TTC549 (cell line): ENCODE results near the gene MIB2.
"Not testable (repeated sequence)": the region's sequence is repeated elsewhere in the genome, so short reads cannot be mapped to it uniquely, and the experiment has no call there.

ENCODE experiments used
- FAIRE-seq: peaks from 2 replicates; lab custom pipeline; 2012; peaks lifted over from hg19 to GRCh38; lab: Jason Lieb, UNC

The MIB2 gene

DNA sequence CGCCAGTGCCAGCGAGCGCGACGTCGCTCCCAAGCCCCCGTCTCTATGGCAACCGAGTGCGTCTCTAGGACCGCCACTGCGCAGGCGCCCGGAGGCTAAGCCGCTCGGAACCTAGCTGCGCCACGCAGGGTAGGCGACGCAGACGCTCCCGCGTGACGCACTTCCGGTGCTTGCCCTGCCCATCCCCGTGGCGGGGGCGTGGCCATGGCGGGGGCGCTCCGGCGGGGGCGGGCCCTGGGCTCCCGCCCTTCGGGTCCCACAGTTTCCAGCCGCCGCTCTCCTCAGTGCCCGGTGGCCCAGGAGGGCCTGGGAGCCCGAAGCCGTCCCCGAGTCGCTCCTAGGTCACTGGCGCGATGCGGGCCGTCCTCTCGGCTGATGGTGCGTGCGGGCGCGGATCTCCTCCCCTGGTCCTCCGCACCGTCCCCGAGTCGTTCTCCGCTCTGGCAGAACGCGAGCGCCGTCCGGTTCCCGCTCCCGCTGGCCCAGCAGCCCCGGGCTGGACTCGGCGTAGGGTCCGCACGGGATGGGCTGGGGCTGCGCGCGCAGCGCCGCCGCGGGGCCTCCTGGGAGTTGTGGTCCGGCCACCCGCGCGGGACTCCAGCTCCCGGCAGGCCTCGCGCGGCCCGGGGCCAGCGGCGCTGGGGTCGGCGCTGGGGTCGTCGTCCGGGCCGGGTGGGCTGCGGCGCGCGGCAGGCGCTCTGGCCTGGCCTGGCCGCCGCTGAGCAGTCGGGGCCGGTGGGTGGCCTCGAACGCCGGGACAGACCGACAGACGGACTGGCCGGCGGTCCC lies at the start of gene MIB2:
Gene MIB2, plus strand, starts transcription at position 245 of the 789 bp plus-strand sequence. CDS start 7,953 bp downstream, outside the sequence.
- no peak for FAIRE-seq

DNA sequence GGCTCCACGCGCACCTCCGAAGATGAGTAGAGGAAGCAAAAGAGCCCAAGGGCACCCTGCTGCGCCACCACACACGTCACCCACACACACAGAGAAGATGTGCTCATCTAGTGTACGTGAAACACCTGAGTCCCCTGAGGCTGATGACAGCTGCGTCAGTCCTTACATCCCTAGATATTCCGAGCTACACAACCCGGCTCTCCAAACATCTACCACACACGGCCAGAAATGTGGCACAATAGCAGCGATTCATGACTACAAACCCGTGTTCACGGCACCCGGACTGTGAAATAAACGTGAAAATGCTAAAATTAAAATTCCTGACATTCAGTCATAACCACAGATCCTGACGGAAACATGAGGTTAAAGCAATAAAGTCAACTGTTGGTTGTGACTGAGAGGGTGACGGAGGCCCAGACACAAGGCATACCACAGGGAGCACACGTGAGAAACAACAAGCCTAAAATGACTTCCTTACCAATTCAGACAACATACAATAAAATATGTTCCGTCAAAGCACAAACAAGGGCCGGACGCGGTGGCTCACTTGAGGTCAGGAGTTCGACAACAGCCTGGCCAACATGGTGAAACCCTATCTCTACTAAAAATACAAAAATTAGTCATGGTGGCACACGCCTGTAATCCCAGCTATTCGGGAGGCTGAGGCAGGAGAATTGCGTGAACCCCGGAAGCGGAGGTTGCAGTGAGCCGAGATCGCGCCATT lies 48.0 kb upstream of the MIB2 start:
- no peak for FAIRE-seq

DNA sequence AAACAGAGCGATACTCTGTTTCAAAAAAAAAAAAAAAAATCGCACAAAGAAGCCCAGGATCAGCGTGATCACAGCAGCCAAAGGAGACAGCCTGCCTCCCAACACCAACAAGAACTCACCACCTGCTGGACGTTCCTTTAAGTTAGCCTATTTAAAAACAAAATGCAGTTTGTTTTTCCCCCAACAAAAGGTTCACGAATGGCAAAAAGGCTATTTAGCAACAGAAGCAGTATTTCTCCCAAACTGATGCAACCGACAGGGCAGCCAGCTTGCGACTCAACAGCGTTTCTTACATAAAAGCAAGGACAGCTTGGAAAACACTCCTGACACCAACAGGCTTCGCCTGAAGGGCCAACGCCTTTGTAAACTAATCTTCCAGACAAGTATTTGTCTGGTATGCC lies 47.4 kb upstream of the MIB2 start:
- no peak for FAIRE-seq

DNA sequence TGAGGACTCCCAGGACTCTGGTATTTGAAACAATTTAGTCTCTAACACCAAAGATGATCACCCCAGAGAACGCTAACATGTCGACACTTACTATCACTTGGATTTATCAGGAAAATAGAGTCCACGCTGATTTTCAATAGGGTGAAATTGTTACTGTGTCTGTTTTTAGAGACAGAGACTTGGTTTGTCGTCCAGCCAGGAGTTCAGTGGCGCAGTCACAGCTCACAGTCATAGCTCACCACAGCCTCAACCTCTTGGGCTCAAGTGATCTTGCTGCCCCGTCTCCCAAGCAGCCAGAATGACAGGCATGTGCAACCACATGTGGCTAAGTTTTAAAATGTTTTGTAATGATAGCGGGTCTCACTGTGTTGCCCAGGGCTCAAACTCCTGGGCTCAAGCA lies 46.0 kb upstream of the MIB2 start:
- no peak for FAIRE-seq

DNA sequence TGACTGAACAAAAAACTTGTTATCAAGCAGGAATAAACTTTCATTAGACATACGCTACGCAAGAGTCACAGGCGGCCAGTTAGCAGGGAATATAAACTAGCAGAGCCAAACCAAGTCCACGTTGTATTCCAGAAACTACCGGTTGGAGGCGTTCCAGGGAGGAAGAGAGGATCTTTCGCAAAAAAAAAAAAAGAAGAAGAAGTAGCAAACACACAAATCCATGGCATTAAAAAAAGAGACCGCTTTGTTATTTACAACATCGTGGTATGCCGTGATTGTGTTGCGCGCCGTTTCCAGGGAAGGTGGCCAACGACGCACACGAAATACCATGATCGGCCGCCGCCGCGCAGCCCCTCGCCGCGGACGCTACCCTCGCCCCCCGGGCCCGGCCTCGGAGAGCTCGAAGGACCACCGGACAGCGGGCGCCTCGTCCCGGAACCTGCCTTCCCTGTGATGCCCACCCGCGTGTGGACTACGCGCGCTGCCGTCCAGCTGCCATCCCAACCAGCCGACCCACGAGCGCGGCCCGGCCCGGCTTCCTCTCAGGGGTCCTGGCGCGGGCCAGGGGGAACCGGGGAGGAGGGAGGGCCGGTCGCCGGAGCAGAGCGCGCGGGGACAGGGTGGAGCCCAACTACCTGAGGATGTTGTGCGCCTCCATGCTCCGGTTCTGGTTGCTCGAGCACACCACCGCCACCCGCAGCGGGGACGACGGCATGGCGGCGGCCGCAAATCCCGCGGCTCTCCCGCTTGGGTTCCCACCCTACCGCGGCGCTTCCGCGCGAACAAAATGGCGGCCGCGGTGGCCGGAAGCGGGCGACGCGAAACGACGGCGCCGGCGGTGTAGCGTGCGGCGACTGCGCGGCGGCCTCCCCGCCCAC lies 41.2 kb upstream of the MIB2 start:
- FAIRE-seq, result no peak

DNA sequence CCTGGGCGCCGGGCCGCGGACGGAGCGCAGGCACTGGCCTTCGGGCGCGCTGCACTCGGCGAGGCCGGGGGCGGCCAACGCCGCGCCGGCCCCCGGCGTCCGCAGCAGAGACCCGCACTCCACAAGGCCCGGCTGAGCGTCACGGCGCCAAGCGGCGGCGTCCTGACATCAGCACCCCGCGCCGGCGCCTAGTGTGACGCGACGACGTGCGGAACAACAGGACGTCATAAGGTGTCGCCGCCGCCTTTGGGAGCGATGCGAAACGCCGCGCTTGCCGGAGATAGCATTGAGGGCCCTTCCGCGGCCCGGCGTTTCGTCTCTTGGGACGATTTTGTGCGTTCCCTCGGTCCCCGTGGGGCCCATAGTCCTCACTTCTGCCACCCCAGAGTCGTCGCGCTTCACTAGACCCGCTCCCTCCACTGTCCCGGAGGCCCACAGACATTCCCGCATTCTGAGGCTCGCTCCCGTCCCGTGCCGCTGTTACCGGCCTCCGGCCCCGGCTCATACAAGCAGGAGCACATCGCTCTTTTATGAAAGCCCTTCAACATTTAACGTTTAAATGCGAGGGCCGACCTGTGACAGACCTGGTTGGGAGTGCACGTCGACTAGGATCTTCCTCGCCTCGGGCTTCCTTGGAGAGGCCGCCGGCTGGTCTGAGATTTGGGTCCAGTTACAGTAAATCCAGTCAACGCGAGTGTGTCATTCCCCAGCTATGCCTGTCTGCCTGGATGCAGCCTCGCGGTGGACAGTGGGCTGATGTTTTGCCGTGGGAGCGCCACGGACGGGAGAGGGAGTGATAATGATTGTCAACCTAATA lies 40.4 kb upstream of the MIB2 start, which contains the start of gene SSU72:
Gene SSU72, minus strand, starts transcription at position 143 of the 817 bp plus-strand sequence. CDS start 306 bp downstream, outside the sequence.
- FAIRE-seq, result no peak

DNA sequence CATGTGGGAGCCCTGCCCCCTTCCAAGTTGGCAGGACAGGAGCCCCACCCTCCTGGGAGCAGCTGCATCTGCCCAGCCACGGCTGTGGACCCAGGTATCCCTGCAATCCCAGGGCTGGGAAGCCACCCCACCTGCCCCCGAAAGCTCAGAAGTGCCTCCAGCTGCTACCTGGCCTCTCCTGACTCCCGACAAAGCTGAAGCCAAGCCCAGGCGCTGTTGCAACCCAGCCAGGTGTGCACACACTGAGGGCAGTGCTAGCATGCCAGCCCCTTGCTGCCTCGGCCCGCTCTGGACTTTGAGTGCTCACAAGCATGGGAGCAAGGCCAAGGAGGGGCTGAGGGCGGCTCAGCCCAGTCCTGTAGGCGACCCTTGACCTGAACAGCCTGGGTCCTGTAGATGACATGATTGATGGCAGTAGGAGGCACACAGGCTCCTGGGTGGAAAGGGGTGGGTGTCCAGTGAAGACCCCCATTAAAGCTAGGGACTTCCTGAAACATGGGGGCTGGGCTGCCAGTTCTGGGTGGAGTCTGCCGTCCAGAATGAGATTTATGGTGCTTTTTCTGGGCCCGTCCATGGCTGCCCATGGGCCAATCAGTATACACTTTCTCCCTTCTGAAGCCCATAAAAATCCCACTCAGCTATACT lies 37.8 kb upstream of the MIB2 start:
- FAIRE-seq, result no peak

DNA sequence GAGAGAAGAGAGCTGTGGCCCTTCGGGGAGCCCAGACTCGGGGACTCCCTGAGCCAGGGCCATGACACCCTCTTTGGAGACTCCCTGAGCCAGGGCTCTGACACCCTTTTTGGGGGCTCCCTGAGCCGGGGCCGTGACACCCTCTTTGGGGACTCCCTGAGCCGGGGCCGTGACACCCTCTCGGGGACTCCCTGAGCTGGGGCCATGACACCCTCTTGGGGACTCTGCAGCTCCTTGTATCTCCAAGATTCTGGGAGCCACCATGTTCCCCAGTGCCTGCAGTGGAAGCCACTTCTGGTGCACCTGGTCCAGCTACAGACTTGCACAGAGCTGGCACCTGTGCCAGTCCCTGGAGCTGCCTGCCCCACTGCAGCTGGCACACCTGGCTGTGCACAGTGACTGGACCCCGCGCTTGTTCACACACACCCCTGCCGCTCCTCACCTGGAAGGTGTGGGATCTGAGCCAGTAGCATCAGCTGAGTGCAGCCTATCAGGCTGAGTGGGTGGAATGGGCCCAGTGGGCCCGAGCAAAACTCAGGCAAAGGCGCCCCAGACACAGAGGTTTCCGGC lies 36.8 kb upstream of the MIB2 start:
- no peak for FAIRE-seq

DNA sequence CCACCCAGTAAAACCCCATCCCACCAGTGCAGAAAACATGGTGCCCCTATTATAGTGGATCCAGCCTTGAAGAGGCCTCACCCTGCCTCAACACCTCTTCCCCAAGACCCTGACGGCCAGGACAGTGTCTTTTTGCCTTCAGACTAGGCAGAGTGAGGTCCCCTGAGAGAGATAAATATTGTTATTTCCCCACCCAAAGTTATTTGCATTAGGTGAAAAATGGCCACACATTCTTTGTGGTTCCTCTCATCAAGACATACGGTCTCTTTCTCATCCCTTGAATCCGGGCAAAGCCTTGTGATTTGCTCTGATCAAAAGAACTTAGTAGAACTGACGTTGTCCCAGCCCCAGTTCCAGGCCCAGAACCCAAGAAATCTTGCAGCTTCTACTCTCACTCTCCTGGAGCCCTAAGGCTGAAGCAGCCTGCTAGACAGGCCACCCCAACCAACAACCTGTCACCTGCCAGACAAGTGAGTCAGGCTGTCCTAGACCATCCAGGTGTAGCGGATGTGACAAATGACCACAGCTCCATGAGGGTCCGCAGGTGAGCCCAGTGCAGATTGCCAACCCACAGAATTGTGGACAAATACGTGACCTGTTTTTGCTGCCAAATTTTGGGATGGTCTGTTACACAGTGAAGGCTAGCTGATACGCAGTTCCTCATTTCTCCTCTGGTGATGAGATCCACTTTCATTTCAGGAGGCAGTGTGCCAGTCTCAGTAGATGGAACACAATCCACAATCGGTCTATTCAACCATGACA lies 32.5 kb upstream of the MIB2 start:
- no peak for FAIRE-seq

DNA sequence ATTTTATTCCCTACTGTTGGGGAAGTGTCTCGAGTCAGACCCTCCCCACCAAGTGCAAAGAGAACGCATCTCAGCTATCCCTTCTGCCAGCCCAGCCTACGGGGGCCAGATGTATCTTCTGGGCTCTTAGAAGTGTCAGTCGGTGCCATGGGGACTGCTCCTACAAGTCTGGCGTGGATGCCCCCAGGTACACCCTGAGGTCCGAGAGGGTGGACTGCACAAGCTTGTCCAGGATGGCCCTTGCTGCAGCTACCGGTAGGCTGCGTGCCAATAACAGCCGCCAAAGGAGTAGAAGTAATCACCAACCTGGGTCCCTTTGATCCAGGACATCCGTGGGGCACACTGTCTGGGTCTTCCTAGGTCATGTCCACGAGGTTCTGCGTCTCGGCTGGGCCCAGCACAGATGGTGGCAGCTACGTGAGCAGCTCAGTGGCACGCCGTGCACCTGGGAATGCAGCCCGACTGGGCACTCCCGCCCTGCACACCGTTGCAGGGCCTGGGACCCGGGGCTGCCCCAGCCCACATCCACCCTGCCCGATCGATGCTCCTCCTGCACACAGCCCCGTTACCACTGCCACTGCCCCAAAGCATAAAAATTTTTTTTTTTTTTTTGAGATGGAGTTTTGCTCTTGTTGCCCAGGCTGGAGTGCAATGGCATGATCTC lies 31.8 kb upstream of the MIB2 start:
- FAIRE-seq, result no peak

DNA sequence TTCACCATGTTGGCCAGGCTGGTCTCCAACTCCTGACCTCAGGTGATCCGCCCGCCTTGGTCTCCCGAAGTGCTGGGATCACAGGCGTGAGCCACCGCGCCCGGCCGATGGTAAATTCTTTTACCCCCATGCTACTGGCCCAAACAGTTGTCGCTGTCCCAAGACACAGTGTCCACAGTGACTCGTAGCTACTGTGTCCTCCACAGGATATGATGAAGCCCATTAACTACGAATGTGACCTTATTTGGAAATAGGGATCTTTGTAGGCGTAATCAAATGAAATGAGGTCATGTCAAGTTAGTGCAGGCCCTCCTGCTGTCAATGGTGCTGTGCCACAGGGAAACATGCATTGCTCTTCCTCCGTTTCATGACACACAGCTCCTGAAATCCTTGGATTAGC lies 23.8 kb upstream of the MIB2 start:
- no peak for FAIRE-seq

DNA sequence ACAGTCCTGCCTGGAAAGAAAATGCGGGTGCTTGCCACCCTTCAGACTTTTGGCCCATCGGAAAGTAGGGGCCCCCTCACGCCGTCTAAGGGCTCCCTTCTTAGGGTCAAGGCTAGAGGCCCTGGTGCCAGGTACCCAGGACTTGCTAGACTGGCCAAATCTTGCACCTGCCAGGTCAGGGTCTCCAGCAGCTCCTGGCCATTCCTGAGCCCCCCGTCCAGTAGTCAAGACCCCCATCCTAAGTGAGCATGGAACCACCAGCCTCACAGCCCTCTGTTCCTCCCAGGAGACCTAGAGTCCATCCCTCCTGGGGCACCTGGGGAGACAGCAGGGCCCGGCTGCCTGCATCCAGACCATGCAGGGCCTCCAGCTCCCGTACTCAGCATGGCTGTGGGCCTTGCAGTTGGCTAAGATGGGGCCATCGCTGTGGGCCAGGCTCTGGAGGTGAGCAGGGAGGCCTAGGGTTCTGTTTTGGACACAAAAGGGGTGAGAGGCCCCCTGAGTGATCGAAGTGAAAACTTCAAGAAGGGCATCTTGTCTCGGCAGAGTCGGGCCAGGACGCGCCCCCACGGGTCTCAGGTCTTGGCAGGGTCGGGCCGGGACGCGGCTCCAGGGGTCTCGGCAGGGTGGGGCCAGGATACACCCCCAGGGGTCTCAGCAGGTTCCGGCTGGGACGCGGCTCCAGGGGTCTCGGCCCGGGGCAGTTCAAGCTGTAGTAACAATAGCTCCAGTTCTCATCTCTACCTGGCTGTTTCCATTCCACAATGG lies 21.3 kb upstream of the MIB2 start:
- FAIRE-seq, result no peak

DNA sequence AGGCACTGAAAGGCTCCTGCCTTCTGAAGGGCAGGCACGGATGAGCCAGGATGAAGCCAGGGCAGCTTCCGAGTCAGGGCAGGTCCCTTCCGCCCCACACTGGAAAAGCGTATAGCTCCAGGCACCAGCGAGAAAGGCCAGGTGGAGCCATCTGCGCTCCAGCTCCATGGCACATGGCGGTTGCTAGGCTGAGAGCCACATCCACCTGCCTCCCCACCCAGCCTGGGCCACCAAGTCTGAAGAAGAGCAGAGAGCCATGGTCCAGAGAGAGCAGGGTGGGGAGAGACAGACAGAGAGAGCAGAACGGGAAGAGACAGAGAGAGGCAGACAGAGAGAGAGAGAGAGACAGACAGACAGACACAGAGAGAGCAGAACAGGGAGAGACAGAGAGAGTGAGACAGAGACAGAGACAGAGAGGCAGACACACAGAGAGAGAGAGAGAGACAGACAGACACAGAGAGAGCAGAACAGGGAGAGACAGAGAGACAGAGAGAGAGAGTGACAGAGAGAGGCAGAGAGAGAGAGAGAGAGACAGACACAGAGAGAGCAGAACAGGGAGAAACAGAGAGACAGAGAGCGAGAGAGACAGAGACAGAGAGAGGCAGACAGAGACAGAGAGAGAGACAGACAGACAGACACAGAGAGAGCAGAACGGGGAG lies 20.6 kb upstream of the MIB2 start:
- FAIRE-seq, result no peak

DNA sequence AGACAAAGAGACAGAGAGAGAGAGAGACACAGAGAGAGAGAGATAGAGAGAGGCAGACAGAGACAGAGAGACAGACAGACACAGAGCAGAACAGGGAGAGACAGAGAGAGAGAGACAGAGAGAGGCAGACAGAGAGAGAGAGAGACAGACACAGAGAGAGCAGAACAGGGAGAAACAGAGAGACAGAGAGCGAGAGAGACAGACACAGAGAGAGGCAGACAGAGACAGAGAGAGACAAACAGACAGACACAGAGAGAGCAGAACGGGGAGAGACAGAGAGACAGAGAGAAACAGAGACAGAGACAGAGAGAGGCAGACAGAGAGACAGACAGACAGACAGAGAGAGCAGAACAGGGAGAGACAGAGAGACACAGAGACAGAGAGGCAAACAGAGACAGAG lies 20.0 kb upstream of the MIB2 start:
- not testable (repeated sequence) for FAIRE-seq

DNA sequence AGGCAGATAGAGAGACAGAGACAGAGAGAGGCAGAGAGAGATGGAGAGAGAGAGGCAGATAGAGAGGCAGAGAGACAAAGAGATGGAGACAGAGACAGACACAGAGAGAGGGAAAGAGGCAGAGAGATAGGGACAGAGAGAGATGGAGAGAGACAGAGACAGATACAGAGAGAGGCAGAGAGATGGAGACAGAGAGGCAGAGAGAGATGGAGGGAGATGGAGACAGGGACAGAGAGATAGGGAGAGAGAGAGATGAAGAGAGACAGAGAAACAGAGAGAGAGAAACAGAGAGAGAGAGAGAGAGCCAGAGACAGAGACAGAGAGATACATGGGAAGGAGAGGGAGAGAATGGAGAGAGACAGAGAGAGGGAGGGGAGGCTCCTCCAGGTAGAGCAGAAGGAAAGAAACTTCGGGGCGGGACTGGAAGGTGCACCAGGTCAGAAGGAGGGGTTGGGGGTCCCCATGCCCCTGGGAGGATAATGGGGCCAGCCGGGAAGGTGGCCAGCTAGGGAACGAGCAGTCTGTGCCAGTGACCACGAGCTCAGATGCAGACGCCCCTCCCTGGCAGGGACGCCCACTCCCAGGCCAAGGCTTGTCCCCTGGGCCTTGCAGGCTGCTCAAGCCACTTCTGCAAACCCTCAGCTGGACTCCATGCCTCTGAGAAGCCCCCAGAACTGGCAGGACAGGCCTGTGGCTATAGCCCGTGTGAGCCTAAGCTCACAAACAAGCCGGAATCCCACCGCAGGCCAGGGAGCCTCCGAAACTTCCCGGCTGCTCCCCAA lies 18.6 kb upstream of the MIB2 start:
- no peak for FAIRE-seq

DNA sequence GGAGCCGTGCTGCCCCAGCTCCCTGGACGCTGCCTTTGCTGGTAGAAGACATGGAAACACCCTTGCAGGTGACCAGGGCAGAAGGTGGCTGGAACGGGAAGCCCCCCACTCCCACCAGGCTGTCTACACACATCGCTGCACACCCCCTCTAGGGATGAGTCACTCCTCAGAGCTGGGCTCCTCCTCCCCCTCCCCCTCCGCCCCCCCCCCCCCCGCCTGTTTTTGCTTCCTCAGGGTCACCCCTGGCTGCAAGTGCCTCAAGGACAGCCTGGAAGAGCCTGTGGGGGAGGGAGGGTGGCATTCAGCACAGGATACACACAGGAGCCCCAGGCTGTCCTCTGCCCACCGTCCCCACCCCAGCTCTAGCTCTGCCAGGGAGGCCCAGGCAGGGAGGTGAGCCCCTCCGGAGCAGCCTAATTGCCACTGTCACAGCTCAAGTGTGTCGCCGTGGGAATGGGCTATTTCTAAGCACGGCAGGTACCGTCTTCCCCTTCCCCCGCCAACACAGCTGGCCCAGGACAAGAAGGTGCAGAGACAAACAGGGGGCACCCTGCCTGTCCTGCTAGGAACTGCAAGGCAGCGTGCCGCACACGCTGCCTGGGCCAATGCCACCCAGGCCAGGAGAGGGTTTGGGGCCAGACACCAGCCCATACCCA lies 17.9 kb upstream of the MIB2 start:
- FAIRE-seq, result no peak
